ENCODE measurements around the gene ASTN1. TPM values are rescaled to one million over a fixed set of nuclear protein-coding genes. Genes with fewer than 3 reads are reported as not detected.

The ASTN1 gene
- total RNA-seq, 1 experiment from 2014 or later: 0.05 TPM

- in situ Hi-C loops (cut with HindIII; ENCODE audit: low pct_unique_long_range_greater_than_20kb, low sequenced_read_pairs) (no loop called here), intact Hi-C loops (cut with micrococcal nuclease; ENCODE audit: unreplicated experiment) (no loop called here)
- Histone ChIP-seq H3K27ac (ENCODE audit: low read length) (no peak overlapping the region), H3K36me3 (ENCODE audit: control insufficient read depth, insufficient read depth, low read length) (no peaks in the 10 kb centered on the region), H3K9me3 (ENCODE audit: control insufficient read depth, insufficient read depth, low read depth, low read length) (no peaks in the 10 kb centered on the region), H3K4me3 (ENCODE audit: low read depth in 2 of 2, low read length in 2 of 2) (no peak overlapping the region), H3K4me1 (ENCODE audit: control insufficient read depth, insufficient read depth, low read length) (no peaks in the 10 kb centered on the region), H3K27me3 (ENCODE audit: control insufficient read depth, insufficient read depth, low read length) (no peaks in the 10 kb centered on the region)
- DNase-seq (ENCODE audit: low read depth, low spot score) (no peak), ATAC-seq (no peak)
- no TSS peak for BruUV-seq (replicated peaks)
- CTCF ChIA-PET: interaction anchor here (0.7 kb wide), 1 partner anchor 9 kb away, joined by 4 read pairs; no protein-coding TSS in a partner anchor
- TF ChIP-seq POLR2AphosphoS5 (IDR thresholded peaks at IDR 0.05; ENCODE audit: low read depth, low read length): no peak
- TF ChIP-seq, protein P1, sequence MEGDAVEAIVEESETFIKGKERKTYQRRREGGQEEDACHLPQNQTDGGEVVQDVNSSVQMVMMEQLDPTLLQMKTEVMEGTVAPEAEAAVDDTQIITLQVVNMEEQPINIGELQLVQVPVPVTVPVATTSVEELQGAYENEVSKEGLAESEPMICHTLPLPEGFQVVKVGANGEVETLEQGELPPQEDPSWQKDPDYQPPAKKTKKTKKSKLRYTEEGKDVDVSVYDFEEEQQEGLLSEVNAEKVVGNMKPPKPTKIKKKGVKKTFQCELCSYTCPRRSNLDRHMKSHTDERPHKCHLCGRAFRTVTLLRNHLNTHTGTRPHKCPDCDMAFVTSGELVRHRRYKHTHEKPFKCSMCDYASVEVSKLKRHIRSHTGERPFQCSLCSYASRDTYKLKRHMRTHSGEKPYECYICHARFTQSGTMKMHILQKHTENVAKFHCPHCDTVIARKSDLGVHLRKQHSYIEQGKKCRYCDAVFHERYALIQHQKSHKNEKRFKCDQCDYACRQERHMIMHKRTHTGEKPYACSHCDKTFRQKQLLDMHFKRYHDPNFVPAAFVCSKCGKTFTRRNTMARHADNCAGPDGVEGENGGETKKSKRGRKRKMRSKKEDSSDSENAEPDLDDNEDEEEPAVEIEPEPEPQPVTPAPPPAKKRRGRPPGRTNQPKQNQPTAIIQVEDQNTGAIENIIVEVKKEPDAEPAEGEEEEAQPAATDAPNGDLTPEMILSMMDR (IDR thresholded peaks at IDR 0.05): no peak
- TF ChIP-seq TCF7L2 (IDR thresholded peaks at IDR 0.05; ENCODE audit: low read depth, low read length): no peak
- no peak for TF ChIP-seq REST (IDR thresholded peaks at IDR 0.05; ENCODE audit: insufficient read depth in 1 of 2, low read depth in 2 of 2, low read length in 1 of 2)
- TF ChIP-seq SIN3A (IDR thresholded peaks at IDR 0.05; ENCODE audit: borderline replicate concordance, insufficient read depth, low read depth, low read length): no peak
- POLR2A ChIA-PET: no interaction called here
Observed at GRCh38 chr1:177069490-177069889, 95.0 kb downstream of the ASTN1 start.

DNA sequence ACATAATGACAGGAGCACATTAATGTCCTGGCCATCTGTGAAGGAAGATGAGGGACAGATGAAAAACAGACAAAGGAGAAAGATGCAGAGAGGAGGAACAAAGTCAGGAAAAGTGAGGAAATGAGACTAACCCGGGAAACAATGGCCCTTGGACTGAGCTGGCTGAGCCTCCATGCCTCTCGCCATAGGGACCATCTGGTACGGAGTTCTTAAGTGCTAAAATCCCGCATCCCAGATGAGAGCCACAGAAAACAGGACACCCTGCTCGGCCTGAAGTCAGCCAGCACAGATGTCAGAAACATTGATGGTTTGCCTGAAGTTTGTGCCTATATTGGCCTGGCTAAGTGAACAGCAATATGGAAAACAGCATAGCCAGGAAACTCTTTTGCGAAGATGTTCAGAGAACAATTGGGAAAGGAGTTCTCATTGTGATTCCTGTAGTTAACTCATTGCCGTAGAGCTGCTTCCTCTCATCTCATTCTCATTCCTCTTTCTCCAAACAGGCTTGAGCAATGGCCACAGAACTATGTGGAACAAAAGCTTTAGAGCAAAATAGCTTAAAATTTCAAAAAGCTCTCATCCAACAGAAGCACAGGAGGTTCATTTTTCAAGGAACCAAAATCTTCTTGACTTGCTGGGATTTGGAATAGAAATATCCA is 96.6 kb downstream of the ASTN1 start:
- CTCF ChIA-PET: no interaction called here

More for the DNA sequence above, 96.6 kb downstream of the ASTN1 start:
- POLR2A ChIA-PET: no interaction called here
- Histone ChIP-seq H3K4me1 (ENCODE audit: control insufficient read depth, insufficient read depth, low read length) (no peaks in the 10 kb centered on the region), H3K36me3 (ENCODE audit: control insufficient read depth, insufficient read depth, low read length) (no peaks in the 10 kb centered on the region), H3K9me3 (ENCODE audit: control insufficient read depth, insufficient read depth, low read depth, low read length) (no peaks in the 10 kb centered on the region), H3K4me3 (ENCODE audit: low read depth in 2 of 2, low read length in 2 of 2) (no peak overlapping the region), H3K27me3 (ENCODE audit: control insufficient read depth, insufficient read depth, low read length) (no peaks in the 10 kb centered on the region), H3K27ac (ENCODE audit: low read length) (no peak overlapping the region)
- BruUV-seq (replicated peaks): no TSS peak
- intact Hi-C loops (cut with micrococcal nuclease; ENCODE audit: unreplicated experiment) (no loop called here), in situ Hi-C loops (cut with HindIII; ENCODE audit: low pct_unique_long_range_greater_than_20kb, low sequenced_read_pairs) (no loop called here)
- TF ChIP-seq TCF7L2 (IDR thresholded peaks at IDR 0.05; ENCODE audit: low read depth, low read length) (no peak), POLR2AphosphoS5 (IDR thresholded peaks at IDR 0.05; ENCODE audit: low read depth, low read length) (no peak), REST (IDR thresholded peaks at IDR 0.05; ENCODE audit: insufficient read depth in 1 of 2, low read depth in 2 of 2, low read length in 1 of 2) (no peak), SIN3A (IDR thresholded peaks at IDR 0.05; ENCODE audit: borderline replicate concordance, insufficient read depth, low read depth, low read length) (no peak)
- TF ChIP-seq, protein P1 (IDR thresholded peaks at IDR 0.05): no peak
- DNase-seq (ENCODE audit: low read depth, low spot score) (no peak), ATAC-seq (no peak)

All from Panc1 (cell line).